Neuronal stem cell (in vitro differentiated cells): ENCODE measurements around the gene PARP14.
A peak's percentile ranks its signal among the peaks of the same experiment; 100 is the strongest.

Experiments used
- DNase-seq: peaks from one replicate; pipeline ENCODE4 v3.0.0-alpha.2; 2013; ENCODE audit warnings: low spot score
- H2AFZ ChIP-seq: one replicate; pipeline ENCODE4 v1.6.1; 2013; ENCODE audit warnings: mild to moderate bottlenecking, low read length, inconsistent platforms
- H2AK5ac ChIP-seq: 2 replicates; pipeline ENCODE4 v1.6.1; 2013; ENCODE audit warnings: low read depth, mild to moderate bottlenecking, inconsistent platforms, low read length, moderate library complexity, mixed read lengths
- H2BK120ac ChIP-seq: 2 replicates; pipeline ENCODE4 v1.6.1; 2013; ENCODE audit warnings: low read depth, mild to moderate bottlenecking, inconsistent platforms, low read length, moderate library complexity, mixed read lengths
- H2BK12ac ChIP-seq: one replicate; pipeline ENCODE4 v1.6.1; 2013; ENCODE audit warnings: low read length, inconsistent platforms
- H2BK15ac ChIP-seq: 2 replicates; pipeline ENCODE4 v1.6.1; 2013; ENCODE audit warnings: mild to moderate bottlenecking, low read length, inconsistent platforms, mixed read lengths
- H2BK5ac ChIP-seq: one replicate; pipeline ENCODE4 v1.6.1; 2013; ENCODE audit warnings: inconsistent platforms, mild to moderate bottlenecking, low read length, moderate library complexity
- H3K14ac ChIP-seq: one replicate; pipeline ENCODE4 v1.6.1; 2013; ENCODE audit warnings: low read length, inconsistent platforms
- H3K18ac ChIP-seq: 2 replicates; pipeline ENCODE4 v1.6.1; 2013; ENCODE audit warnings: low read length, inconsistent platforms
- H3K23ac ChIP-seq: 2 replicates; pipeline ENCODE4 v1.6.1; 2013; ENCODE audit warnings: low read depth, mild to moderate bottlenecking, mixed read lengths, low read length, inconsistent platforms; ENCODE audit not compliant: poor library complexity
- H3K27ac ChIP-seq: replicated peaks from 3 replicates; pipeline ENCODE4 v1.5.1; 2013; ENCODE audit warnings: low read length, inconsistent platforms
- H3K27me3 ChIP-seq, 3 experiments: 2 replicates each; pipeline ENCODE4 v1.6.1; 2013; ENCODE audit warnings: low read length in 3 of 3, mild to moderate bottlenecking in 2 of 3, inconsistent platforms in 1 of 3, low read depth in 1 of 3, mixed read lengths in 1 of 3, moderate library complexity in 1 of 3; ENCODE audit not compliant: control insufficient read depth in 3 of 3, insufficient read depth in 3 of 3
- H3K36me3 ChIP-seq, 2 donors: replicated peaks in 1 of 2; 2 replicates each; pipeline ENCODE4 v1.6.1; 2013; ENCODE audit warnings: low read length in 2 of 2; ENCODE audit not compliant: control insufficient read depth in 2 of 2, insufficient read depth in 2 of 2
- H3K4ac ChIP-seq: 2 replicates; pipeline ENCODE4 v1.6.1; 2013; ENCODE audit warnings: inconsistent platforms, mild to moderate bottlenecking, low read length, moderate library complexity
- H3K4me1 ChIP-seq, 2 donors: 1 replicate in 1 of 2; 2 replicates in 1 of 2; pipeline ENCODE4 v1.6.1; 2013; ENCODE audit warnings: low read length in 2 of 2, low read depth in 1 of 2; ENCODE audit not compliant: control insufficient read depth in 2 of 2, insufficient read depth in 1 of 2
- H3K4me2 ChIP-seq: one replicate; pipeline ENCODE4 v1.6.1; 2013; ENCODE audit warnings: mild to moderate bottlenecking, low read length, inconsistent platforms; ENCODE audit not compliant: insufficient read depth, poor library complexity, severe bottlenecking
- H3K4me3 ChIP-seq, 2 donors: 2 replicates each; pipeline ENCODE4 v1.5.1; 2013; ENCODE audit warnings: low read length in 2 of 2, mild to moderate bottlenecking in 2 of 2, inconsistent platforms in 1 of 2, moderate library complexity in 1 of 2
- H3K79me1 ChIP-seq: one replicate; pipeline ENCODE4 v1.6.1; 2013; ENCODE audit warnings: low read depth, mild to moderate bottlenecking, inconsistent platforms, low read length, moderate library complexity
- H3K9ac ChIP-seq: one replicate; pipeline ENCODE4 v1.6.1; 2013; ENCODE audit warnings: mild to moderate bottlenecking, low read depth, low read length, inconsistent platforms; ENCODE audit not compliant: poor library complexity
- H3K9me3 ChIP-seq, 2 donors: replicated peaks in 1 of 2; 2 replicates each; pipeline versions ENCODE3 to v1.6.1; 2013; ENCODE audit warnings: low read length in 2 of 2, mild to moderate bottlenecking in 2 of 2, inconsistent platforms in 1 of 2, low read depth in 1 of 2, mixed read lengths in 1 of 2, moderate library complexity in 1 of 2; ENCODE audit not compliant: control insufficient read depth in 2 of 2, insufficient read depth in 1 of 2
- H4K8ac ChIP-seq: one replicate; pipeline ENCODE4 v1.6.1; 2013; ENCODE audit warnings: low read depth, mild to moderate bottlenecking, inconsistent platforms, low read length, moderate library complexity
- H4K91ac ChIP-seq: one replicate; pipeline ENCODE4 v1.6.1; 2013; ENCODE audit warnings: low read length, low read depth, mild to moderate bottlenecking, inconsistent platforms; ENCODE audit not compliant: poor library complexity
- WGBS, 2 donors: extraction: QIAGEN DNeasy Blood & Tissue Kit; methylation state at CpG; one replicate each; pipeline ENCODE4 v1.1.7; 2013; ENCODE audit warnings: missing lambda C conversion rate in 2 of 2, mixed read lengths in 1 of 2; ENCODE audit not compliant: insufficient read length in 2 of 2, insufficient replicate concordance in 1 of 2; ENCODE audit errors: extremely low coverage in 2 of 2; 5-methylcytosine and 5-hydroxymethylcytosine counted together

The PARP14 gene

GRCh38 chr3:122679085-122679881 lies 1.4 kb upstream of the PARP14 start:
- no peak overlapping the region for H2BK12ac ChIP-seq
- peak; percentile 62 for DNase-seq
- WGBS, 2 donors = no CpG with 5 or more reads among the region's 16 CpGs

GRCh38 chr3:122679882-122680474 lies 661 bp upstream of the PARP14 start:
- H3K23ac ChIP-seq = no peak overlapping the region
- H3K4ac ChIP-seq = no peak overlapping the region
- DNase-seq = no peak
- H3K27ac ChIP-seq = no peak overlapping the region
- H2BK12ac ChIP-seq = no peak overlapping the region
- peaks cover 2 to 27% (median 12%) of the 10 kb centered on the region in 3 experiments for H3K27me3 ChIP-seq
- H3K18ac ChIP-seq = no peak overlapping the region
- no CpG with 5 or more reads among the region's 10 CpGs for WGBS, 2 donors
- no peak overlapping the region for H2BK120ac ChIP-seq
- no peaks in the 10 kb centered on the region for H3K79me1 ChIP-seq
- H2BK5ac ChIP-seq = no peak overlapping the region
- no peak overlapping the region for H2AK5ac ChIP-seq
- H3K4me1 ChIP-seq = peaks cover 5% of the 10 kb centered on the region in 2 donors
- H3K14ac ChIP-seq = no peak overlapping the region
- no peaks in the 10 kb centered on the region for H3K36me3 ChIP-seq
- no peak overlapping the region for H4K8ac ChIP-seq
- peaks cover 0 to 3% of the 10 kb centered on the region in 2 donors for H3K9me3 ChIP-seq
- H3K4me3 ChIP-seq = peak overlapping the region in 1 of 2 donors; percentile 55
- peak overlapping the region; percentile 86 for H2AFZ ChIP-seq
- no peak overlapping the region for H3K9ac ChIP-seq
- H3K4me2 ChIP-seq = peak overlapping the region; percentile 83
- H4K91ac ChIP-seq = no peak overlapping the region
- no peak overlapping the region for H2BK15ac ChIP-seq

More at GRCh38 chr3:122679085-122679881, 1.4 kb upstream of the PARP14 start:
- H3K9me3 ChIP-seq = peaks cover 0 to 3% of the 10 kb centered on the region in 2 donors
- no peak overlapping the region for H4K91ac ChIP-seq
- H2BK5ac ChIP-seq = no peak overlapping the region
- H3K4ac ChIP-seq = no peak overlapping the region
- no peak overlapping the region for H3K23ac ChIP-seq
- H4K8ac ChIP-seq = no peak overlapping the region
- H3K4me1 ChIP-seq = peaks cover 5% of the 10 kb centered on the region in 2 donors
- no peak overlapping the region for H2BK15ac ChIP-seq
- H3K14ac ChIP-seq = no peak overlapping the region
- H3K36me3 ChIP-seq = no peaks in the 10 kb centered on the region
- no peak overlapping the region for H3K27ac ChIP-seq
- H3K79me1 ChIP-seq = no peaks in the 10 kb centered on the region
- peaks cover 2 to 27% (median 12%) of the 10 kb centered on the region in 3 experiments for H3K27me3 ChIP-seq
- no peak overlapping the region for H2AK5ac ChIP-seq
- peak overlapping the region; percentile 58 for H3K4me2 ChIP-seq
- no peak overlapping the region for H3K9ac ChIP-seq
- H2BK120ac ChIP-seq = no peak overlapping the region
- H3K18ac ChIP-seq = no peak overlapping the region
- H3K4me3 ChIP-seq = peak overlapping the region in 1 of 2 donors; percentile 32
- H2AFZ ChIP-seq = peak overlapping the region; percentile 86

- no CpG with 5 or more reads among the region's 24 CpGs for WGBS, 2 donors
- H2BK120ac ChIP-seq = no peak overlapping the region
- no peak overlapping the region for H3K27ac ChIP-seq
- H2BK5ac ChIP-seq = no peak overlapping the region
- no peak overlapping the region for H3K18ac ChIP-seq
- peak overlapping the region; percentile 55 to 56 for H3K4me3 ChIP-seq
- H3K4me1 ChIP-seq = peaks cover 5% of the 10 kb centered on the region in 2 donors
- H3K79me1 ChIP-seq = no peaks in the 10 kb centered on the region
- peaks cover 0 to 3% of the 10 kb centered on the region in 2 donors for H3K9me3 ChIP-seq
- DNase-seq = no peak
- H3K4ac ChIP-seq = no peak overlapping the region
- peaks cover 2 to 27% (median 9%) of the 10 kb centered on the region in 3 experiments for H3K27me3 ChIP-seq
- no peak overlapping the region for H4K8ac ChIP-seq
- no peak overlapping the region for H2AK5ac ChIP-seq
- peak overlapping the region; percentile 86 for H2AFZ ChIP-seq
- H3K14ac ChIP-seq = no peak overlapping the region
- H3K36me3 ChIP-seq = no peaks in the 10 kb centered on the region
- no peak overlapping the region for H3K9ac ChIP-seq
- H2BK15ac ChIP-seq = peak overlapping the region; percentile 54
- H4K91ac ChIP-seq = no peak overlapping the region
- peak overlapping the region; percentile 83 for H3K23ac ChIP-seq
- H3K4me2 ChIP-seq = peak overlapping the region; percentile 83
- H2BK12ac ChIP-seq = no peak overlapping the region
Observed at GRCh38 chr3:122681284-122681973, 790 bp downstream of the PARP14 start.
